ENCODE data around the gene TMEM203.
"Not testable (repeated sequence)": the region's sequence is repeated elsewhere in the genome, so short reads cannot be mapped to it uniquely, and the experiment has no call there.

Gene TMEM203

GRCh38 chr9:137205126-137206069 lies at the start of gene TMEM203, which contains the start of gene NDOR1:
Gene TMEM203, minus strand, starts transcription at chr9:137205648. Its CDS starts 234 bp downstream, at chr9:137205414.
Gene NDOR1, plus strand, starts transcription at chr9:137205700. Its CDS starts 78 bp downstream, at chr9:137205778.
- DNase-seq (ENCODE audit: low spot score) = peak; percentile 84

- peak; percentile 81 for DNase-seq (ENCODE audit: low spot score)
These were observed 49.4 kb upstream of the TMEM203 start, which contains the start of gene NELFB for GRCh38 chr9:137254624-137255447. Gene NELFB, plus strand, starts transcription at chr9:137255327.

GRCh38 chr9:137253717-137254623 lies 48.5 kb upstream of the TMEM203 start:
- no peak for DNase-seq (ENCODE audit: low spot score)

GRCh38 chr9:137252555-137253506 lies 47.4 kb upstream of the TMEM203 start:
- DNase-seq (ENCODE audit: low spot score) = no peak

GRCh38 chr9:137251490-137252268 lies 46.2 kb upstream of the TMEM203 start:
- no peak for DNase-seq (ENCODE audit: low spot score)

- DNase-seq (ENCODE audit: low spot score) = no peak
These were observed 45.7 kb upstream of the TMEM203 start, which contains the start of gene STPG3 for GRCh38 chr9:137251194-137251461. Gene STPG3, plus strand, starts transcription at chr9:137251286. Its CDS starts 1 bp downstream, at chr9:137251287.

- DNase-seq (ENCODE audit: low spot score) = no peak
These were observed 45.1 kb upstream of the TMEM203 start for GRCh38 chr9:137250329-137251193.

GRCh38 chr9:137247916-137248175 lies 42.4 kb upstream of the TMEM203 start:
- DNase-seq (ENCODE audit: low spot score) = no peak

- DNase-seq (ENCODE audit: low spot score) = no peak
These were observed 41.9 kb upstream of the TMEM203 start for GRCh38 chr9:137247135-137247915.

GRCh38 chr9:137245450-137246421 lies 40.3 kb upstream of the TMEM203 start:
- no peak for DNase-seq (ENCODE audit: low spot score)

GRCh38 chr9:137244486-137245449 lies 39.3 kb upstream of the TMEM203 start:
- DNase-seq (ENCODE audit: low spot score) = no peak

- DNase-seq (ENCODE audit: low spot score) = no peak
These were observed 38.4 kb upstream of the TMEM203 start for GRCh38 chr9:137243626-137244485.

GRCh38 chr9:137243266-137243625 lies 37.8 kb upstream of the TMEM203 start:
- not testable (repeated sequence) for DNase-seq (ENCODE audit: low spot score)

- DNase-seq (ENCODE audit: low spot score) = no peak
These were observed 37.1 kb upstream of the TMEM203 start for GRCh38 chr9:137242269-137243203.

All from pons (tissue), 1 donor.